ENCODE measurements around the gene ZNF146. TPM values are rescaled to one million over a fixed set of nuclear protein-coding genes. Genes with fewer than 3 reads are reported as not detected.
"Not testable (repeated sequence)": the region's sequence is repeated elsewhere in the genome, so short reads cannot be mapped to it uniquely, and the experiment has no call there.

ZNF146 gene
- 155 TPM for polyA plus RNA-seq (ENCODE audit: insufficient read length)
- long read RNA-seq, donor 1, transcript ZNF146-202 (3 exons, 3,780 nt) = minor isoform, 11 of 85 reads
- long read RNA-seq, donor 1, transcript ZNF146-201 (4 exons, 3,326 nt) = major isoform, 17 of 85 reads
- long read RNA-seq, donor 1, partial matches to known transcripts = 54 of 85 reads
- long read RNA-seq, donor 1, other reads (novel, unspliced or antisense) = 0 of 85 reads
- long read RNA-seq, donor 2, transcript ZNF146-201 (4 exons, 3,326 nt) = major isoform, 18 of 30 reads
- long read RNA-seq, donor 2, transcript ZNF146-202 (3 exons, 3,780 nt) = minor isoform, 7 of 30 reads
- long read RNA-seq, donor 2, partial matches to known transcripts = 0 of 30 reads
- long read RNA-seq, donor 2, other reads (novel, unspliced or antisense) = 0 of 30 reads
- long read RNA-seq, donor 3, transcript ZNF146-201 (4 exons, 3,326 nt) = major isoform, 8 of 16 reads
- long read RNA-seq, donor 3, partial matches to known transcripts = 0 of 16 reads
- long read RNA-seq, donor 3, other reads (novel, unspliced or antisense) = 0 of 16 reads
- long read RNA-seq, donor 4 = 0 reads
- long read RNA-seq, donor 5, transcript ZNF146-202 (3 exons, 3,780 nt) = minor isoform, 10 of 35 reads
- long read RNA-seq, donor 5, transcript ZNF146-201 (4 exons, 3,326 nt) = major isoform, 21 of 35 reads
- long read RNA-seq, donor 5, partial matches to known transcripts = 0 of 35 reads
- long read RNA-seq, donor 5, other reads (novel, unspliced or antisense) = 0 of 35 reads
- long read RNA-seq, donor 6, transcript ZNF146-202 (3 exons, 3,780 nt) = minor isoform, 10 of 24 reads
- long read RNA-seq, donor 6, transcript ZNF146-201 (4 exons, 3,326 nt) = major isoform, 12 of 24 reads
- long read RNA-seq, donor 6, partial matches to known transcripts = 0 of 24 reads
- long read RNA-seq, donor 6, other reads (novel, unspliced or antisense) = 0 of 24 reads
- long read RNA-seq, donor 7, transcript ZNF146-202 (3 exons, 3,780 nt) = major isoform, 17 of 44 reads
- long read RNA-seq, donor 7, transcript ZNF146-201 (4 exons, 3,326 nt) = minor isoform, 16 of 44 reads
- long read RNA-seq, donor 7, partial matches to known transcripts = 6 of 44 reads
- long read RNA-seq, donor 7, other reads (novel, unspliced or antisense) = 0 of 44 reads
- long read RNA-seq, donor 8, partial matches to known transcripts = 0 of 5 reads
- long read RNA-seq, donor 8, other reads (novel, unspliced or antisense) = 0 of 5 reads

GRCh38 chr19:36214386-36215275, at the start of gene ZNF146, which contains the start of gene ZNF565:
ZNF146 (plus strand) TSS chr19:36215106; CDS start chr19:36236441, 21,335 bp downstream.
ZNF565 (minus strand) TSS chr19:36214665; CDS start chr19:36201985, 12,680 bp downstream.
- peak; percentile 97 for DNase-seq

- peak; percentile 67 for DNase-seq
Measured at GRCh38 chr19:36169084-36169760, 45.7 kb upstream of the ZNF146 start.

GRCh38 chr19:36172852-36173251, 42.1 kb upstream of the ZNF146 start:
- no peak for DNase-seq

DNA sequence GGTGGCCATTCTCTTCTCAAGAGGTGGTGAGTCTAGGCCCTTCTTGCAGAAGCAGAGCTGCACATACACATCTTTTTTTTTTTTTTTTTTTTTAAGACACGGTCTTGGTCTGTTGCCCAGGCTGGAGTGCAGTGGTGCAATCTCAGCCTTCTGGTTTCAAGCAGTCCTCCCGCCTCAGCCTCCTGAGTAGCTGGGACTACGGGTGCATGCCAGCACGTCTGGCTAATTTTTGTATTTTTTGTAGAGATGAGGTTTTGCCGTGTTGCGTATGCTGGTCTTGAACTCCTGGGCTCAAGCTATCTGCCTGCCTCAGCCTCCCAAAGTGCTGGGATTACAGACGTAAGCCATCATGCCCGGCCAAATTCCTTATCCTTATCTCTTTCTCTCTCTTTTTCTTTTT, 41.1 kb upstream of the ZNF146 start:
- DNase-seq = not testable (repeated sequence)

DNA sequence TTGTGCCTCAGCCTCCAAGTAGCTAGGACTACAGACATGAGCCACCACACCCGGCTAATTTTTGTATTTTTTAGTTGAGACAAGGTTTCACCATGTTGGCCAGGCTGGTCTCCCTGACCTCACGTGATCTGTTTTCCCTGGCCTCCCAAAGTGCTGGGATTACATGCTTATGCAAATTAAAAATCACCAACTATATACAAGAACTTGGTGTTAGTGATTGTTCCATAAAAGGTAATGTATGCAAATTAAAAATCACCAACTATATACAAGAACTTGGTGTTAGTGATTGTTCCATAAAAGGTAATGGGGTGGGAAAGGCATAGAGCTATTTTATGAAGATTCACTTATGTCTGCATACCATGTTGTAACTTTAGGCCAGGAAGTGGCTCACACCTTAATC, 35.8 kb upstream of the ZNF146 start:
- not testable (repeated sequence) for DNase-seq

DNA sequence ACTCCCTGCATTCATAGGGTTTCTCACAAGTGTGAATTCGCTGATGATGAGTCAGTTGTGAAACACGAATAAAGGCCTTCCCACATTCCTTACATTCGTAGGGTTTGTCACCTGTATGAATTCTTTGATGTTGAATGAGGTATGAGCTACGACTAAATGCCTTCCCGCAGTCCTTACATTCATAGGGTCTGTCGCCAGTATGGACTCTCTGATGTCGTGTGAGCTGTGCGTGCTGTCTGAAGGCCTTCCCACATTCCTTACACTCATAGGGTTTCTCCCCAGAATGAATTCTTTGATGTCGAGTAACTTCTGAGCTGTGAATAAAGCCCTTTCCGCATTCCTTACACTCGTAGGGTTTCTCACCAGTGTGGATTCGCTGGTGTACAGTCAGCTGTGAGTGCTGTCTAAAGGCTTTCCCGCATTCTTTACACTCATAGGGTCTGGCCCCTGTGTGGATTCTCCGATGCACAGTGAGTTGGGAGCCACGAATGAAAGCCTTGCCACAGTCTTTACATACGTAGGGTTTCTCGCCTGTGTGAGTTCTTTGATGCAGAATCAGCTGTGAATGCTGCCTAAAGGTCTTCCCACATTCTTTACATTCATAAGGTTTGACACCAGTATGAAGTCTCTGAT, 32.2 kb upstream of the ZNF146 start:
- no peak for DNase-seq

DNA sequence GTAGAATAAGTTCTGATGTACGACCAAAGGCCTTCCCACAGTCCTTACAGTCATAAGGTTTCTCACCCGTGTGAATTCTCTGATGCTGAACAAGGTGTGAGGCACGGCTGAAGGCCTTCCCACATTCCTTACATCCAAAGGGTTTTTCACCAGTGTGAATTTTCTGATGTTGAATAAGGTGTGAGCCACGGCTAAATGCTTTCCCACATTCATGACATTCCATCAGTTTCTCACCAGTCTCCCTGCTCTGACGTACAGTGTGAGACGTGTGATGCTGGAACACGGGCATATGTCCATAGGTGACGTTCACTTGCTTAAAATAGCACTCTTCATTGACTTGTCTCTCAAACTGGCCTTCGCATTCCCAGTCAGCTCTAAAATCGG, 31.7 kb upstream of the ZNF146 start:
- no peak for DNase-seq

DNA sequence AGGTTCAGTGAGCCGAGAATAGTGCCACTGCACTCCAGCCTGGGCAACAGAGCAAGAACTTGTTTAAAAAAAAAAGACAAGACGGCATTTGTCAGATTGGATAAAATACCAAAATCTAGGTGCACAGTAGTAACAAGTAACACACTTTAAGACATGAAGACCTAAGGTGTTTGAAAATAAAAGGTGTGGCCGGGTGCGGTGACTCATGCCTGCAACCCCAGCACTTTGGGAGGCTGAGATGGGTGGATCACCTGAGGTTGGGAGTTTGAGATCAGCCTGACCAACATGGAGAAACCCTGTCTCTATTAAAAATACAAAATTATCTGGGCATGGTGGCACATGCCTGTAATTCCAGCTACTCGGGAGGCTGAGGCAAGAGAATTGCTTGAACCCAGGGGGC, 28.2 kb upstream of the ZNF146 start:
- not testable (repeated sequence) for DNase-seq

GRCh38 chr19:36196249-36196648, 18.7 kb upstream of the ZNF146 start:
- DNase-seq = no peak

DNA sequence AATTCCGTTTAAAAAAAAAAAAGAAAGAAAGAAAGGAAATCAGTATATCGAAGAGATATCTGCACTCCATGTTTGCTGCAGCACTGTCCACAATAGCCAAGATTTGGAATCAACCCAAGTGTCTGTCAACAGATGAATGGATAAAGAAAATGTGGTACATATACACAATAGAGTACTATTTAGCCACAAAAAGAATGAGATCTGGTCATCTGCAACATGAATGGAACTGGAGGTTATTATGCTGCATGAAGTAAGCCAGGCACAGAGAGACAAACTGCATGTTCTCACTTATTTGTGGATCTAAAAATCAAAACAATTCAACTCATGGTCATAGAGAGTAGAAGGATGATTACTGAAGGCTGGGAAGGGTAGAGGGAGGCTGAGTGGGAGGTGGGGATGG, 16.8 kb upstream of the ZNF146 start:
- DNase-seq = no peak

GRCh38 chr19:36201684-36202083, 13.2 kb upstream of the ZNF146 start:
- no peak for DNase-seq

DNA sequence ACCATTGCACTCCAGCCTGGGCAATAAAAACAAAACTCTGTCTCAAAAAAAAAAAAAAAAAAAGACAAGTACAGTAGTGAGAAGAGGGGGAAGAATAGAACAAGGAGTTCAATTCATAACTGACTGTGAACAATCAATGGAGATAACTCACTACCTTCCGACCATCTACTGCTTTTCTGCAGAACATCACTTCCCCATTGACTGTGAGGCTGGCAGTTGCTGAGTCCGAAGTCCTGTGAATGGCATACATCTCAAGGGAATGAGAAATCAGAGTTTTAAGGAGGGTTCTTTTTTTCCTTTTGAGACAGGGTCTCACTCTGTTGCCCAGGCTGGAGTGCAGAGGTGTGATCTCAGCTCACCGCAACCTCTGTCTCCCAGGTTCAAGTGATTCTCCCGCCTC, 11.6 kb upstream of the ZNF146 start:
- no peak for DNase-seq

GRCh38 chr19:36207605-36208252, 7.2 kb upstream of the ZNF146 start:
- DNase-seq = no peak

GRCh38 chr19:36209372-36209771, 5.5 kb upstream of the ZNF146 start:
- no peak for DNase-seq

GRCh38 chr19:36210497-36210896, 4.4 kb upstream of the ZNF146 start:
- DNase-seq = no peak

DNA sequence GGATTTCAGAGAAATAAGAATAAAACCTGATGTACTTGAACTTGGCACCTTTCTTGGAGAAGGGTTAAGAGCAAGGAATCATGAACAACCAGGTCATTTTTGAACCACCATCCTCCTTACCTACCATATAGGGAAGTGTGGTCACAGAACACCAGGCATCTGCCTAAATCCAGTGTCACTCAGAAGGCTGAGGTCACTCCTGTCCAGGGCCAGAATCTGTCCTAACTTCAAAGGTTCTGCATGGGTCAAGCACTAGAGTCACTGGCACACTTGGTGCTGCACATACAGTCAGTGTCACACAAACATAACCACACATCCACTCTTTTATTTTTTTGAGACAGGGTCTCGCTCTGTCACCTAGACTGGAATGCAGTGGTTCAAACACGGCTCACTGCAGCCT, 2.0 kb upstream of the ZNF146 start:
- no peak for DNase-seq

GRCh38 chr19:36215276-36216123, 594 bp downstream of the ZNF146 start:
- DNase-seq = peak; percentile 61

DNA sequence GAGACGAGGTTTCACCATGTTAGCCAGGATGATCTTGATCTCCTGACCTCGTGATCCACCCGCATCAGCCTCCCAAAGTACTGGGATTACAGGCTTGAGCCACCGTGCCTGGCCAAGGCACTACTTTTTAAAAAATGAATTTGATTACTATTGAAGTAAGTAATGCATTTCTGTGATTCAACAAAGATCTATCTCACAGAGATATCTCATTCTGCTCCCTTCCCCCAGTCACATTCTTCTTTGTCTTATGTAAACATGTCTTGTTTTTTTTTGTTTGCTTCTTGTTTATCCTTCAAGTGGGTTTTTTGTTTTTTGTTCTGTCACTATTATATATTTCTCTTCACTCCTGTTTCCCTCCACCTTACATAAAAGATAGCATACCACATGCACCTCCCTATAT, 6.6 kb downstream of the ZNF146 start:
- no peak for DNase-seq

DNA sequence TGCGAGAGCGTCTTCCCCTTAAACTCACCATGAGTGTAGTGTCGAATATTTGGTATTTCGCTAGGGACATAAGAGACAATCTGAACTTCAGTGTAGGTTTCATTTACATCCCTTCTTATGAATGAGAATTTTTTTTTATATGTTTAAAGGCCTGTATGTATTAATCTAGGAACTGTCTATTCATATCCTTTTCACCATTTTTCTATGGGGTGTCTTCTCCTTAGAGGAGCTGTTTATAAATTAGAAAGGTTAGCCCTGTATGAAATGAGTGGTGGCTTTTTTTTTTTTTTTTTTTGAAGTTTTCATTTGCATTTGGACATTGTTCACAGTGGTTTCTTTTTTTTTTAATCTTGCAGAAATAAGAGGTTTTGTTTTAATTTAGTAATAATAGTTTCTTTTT, 7.6 kb downstream of the ZNF146 start:
- no peak for DNase-seq

Measured in left kidney (tissue), 8 donors.